ENCODE measurements around the gene TTBK2.

TTBK2 gene

GRCh38 chr15:42721016-42721415, 199.6 kb downstream of the TTBK2 start:
- ATAC-seq (ENCODE audit: low read depth) = peak; percentile 69
- H3K27me3 ChIP-seq (ENCODE audit: insufficient read depth, poor library complexity, severe bottlenecking) = no peaks in the 10 kb centered on the region
- DNase-seq (ENCODE audit: low spot score) = peak; percentile 72
- TF ChIP-seq, protein P1, sequence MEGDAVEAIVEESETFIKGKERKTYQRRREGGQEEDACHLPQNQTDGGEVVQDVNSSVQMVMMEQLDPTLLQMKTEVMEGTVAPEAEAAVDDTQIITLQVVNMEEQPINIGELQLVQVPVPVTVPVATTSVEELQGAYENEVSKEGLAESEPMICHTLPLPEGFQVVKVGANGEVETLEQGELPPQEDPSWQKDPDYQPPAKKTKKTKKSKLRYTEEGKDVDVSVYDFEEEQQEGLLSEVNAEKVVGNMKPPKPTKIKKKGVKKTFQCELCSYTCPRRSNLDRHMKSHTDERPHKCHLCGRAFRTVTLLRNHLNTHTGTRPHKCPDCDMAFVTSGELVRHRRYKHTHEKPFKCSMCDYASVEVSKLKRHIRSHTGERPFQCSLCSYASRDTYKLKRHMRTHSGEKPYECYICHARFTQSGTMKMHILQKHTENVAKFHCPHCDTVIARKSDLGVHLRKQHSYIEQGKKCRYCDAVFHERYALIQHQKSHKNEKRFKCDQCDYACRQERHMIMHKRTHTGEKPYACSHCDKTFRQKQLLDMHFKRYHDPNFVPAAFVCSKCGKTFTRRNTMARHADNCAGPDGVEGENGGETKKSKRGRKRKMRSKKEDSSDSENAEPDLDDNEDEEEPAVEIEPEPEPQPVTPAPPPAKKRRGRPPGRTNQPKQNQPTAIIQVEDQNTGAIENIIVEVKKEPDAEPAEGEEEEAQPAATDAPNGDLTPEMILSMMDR (IDR thresholded peaks at IDR 0.05; ENCODE audit: poor library complexity, severe bottlenecking) = no peak
- H3K36me3 ChIP-seq (ENCODE audit: low read depth) = peaks cover 33% of the 10 kb centered on the region
- peaks cover 6% of the 10 kb centered on the region for H3K4me1 ChIP-seq (ENCODE audit: insufficient read depth, poor library complexity, severe bottlenecking)
- no peaks in the 10 kb centered on the region for H3K9me3 ChIP-seq (ENCODE audit: severe bottlenecking)
- no peak overlapping the region for H3K27ac ChIP-seq (ENCODE audit: poor library complexity, severe bottlenecking)
- H3K4me3 ChIP-seq (ENCODE audit: severe bottlenecking) = no peak overlapping the region

- ATAC-seq (ENCODE audit: low read depth) = no peak
- Histone ChIP-seq H3K4me1 (ENCODE audit: insufficient read depth, poor library complexity, severe bottlenecking) (peaks cover 6% of the 10 kb centered on the region), H3K27ac (ENCODE audit: poor library complexity, severe bottlenecking) (no peak overlapping the region), H3K4me3 (ENCODE audit: severe bottlenecking) (no peak overlapping the region), H3K27me3 (ENCODE audit: insufficient read depth, poor library complexity, severe bottlenecking) (no peaks in the 10 kb centered on the region), H3K36me3 (ENCODE audit: low read depth) (peaks cover 27% of the 10 kb centered on the region), H3K9me3 (ENCODE audit: severe bottlenecking) (no peaks in the 10 kb centered on the region)
- TF ChIP-seq, protein P1 (IDR thresholded peaks at IDR 0.05; ENCODE audit: poor library complexity, severe bottlenecking) = no peak
- no peak for DNase-seq (ENCODE audit: low spot score)
These were observed 200.5 kb downstream of the TTBK2 start for GRCh38 chr15:42720071-42720470.

GRCh38 chr15:42719043-42719442, 201.5 kb downstream of the TTBK2 start:
- no peaks in the 10 kb centered on the region for H3K27me3 ChIP-seq (ENCODE audit: insufficient read depth, poor library complexity, severe bottlenecking)
- TF ChIP-seq, protein P1 (IDR thresholded peaks at IDR 0.05; ENCODE audit: poor library complexity, severe bottlenecking) = no peak
- DNase-seq (ENCODE audit: low spot score) (no peak), ATAC-seq (ENCODE audit: low read depth) (no peak)
- peaks cover 17% of the 10 kb centered on the region for H3K36me3 ChIP-seq (ENCODE audit: low read depth)
- H3K4me3 ChIP-seq (ENCODE audit: severe bottlenecking) = no peak overlapping the region
- no peak overlapping the region for H3K27ac ChIP-seq (ENCODE audit: poor library complexity, severe bottlenecking)
- no peaks in the 10 kb centered on the region for H3K9me3 ChIP-seq (ENCODE audit: severe bottlenecking)
- peaks cover 6% of the 10 kb centered on the region for H3K4me1 ChIP-seq (ENCODE audit: insufficient read depth, poor library complexity, severe bottlenecking)

DNA sequence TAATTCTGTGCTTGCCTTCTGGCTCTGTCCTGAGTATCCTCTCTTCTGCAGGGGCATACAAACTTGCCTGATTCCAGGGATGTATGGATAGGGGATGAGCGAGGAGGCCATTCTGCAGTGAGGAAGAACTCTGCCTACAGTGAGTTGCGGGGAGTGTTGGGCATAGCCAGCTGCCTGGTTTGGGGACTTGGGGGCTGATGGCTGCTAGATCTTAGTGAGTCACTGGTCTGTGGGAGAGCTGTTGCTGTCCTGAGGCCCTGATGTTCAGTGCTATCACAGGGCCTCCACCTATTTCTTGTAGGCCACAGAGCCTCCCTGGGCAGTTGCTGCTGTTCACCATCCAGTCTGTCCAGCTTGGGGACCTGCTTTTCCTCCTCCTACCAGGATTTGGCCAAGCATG, 204.0 kb downstream of the TTBK2 start:
- ATAC-seq (ENCODE audit: low read depth) (no peak), DNase-seq (ENCODE audit: low spot score) (peak; percentile 35)
- no peaks in the 10 kb centered on the region for H3K36me3 ChIP-seq (ENCODE audit: low read depth)
- H3K4me1 ChIP-seq (ENCODE audit: insufficient read depth, poor library complexity, severe bottlenecking) = peaks cover 6% of the 10 kb centered on the region
- no peak overlapping the region for H3K4me3 ChIP-seq (ENCODE audit: severe bottlenecking)
- no peaks in the 10 kb centered on the region for H3K27me3 ChIP-seq (ENCODE audit: insufficient read depth, poor library complexity, severe bottlenecking)
- TF ChIP-seq, protein P1 (IDR thresholded peaks at IDR 0.05; ENCODE audit: poor library complexity, severe bottlenecking) = no peak
- no peaks in the 10 kb centered on the region for H3K9me3 ChIP-seq (ENCODE audit: severe bottlenecking)
- no peak overlapping the region for H3K27ac ChIP-seq (ENCODE audit: poor library complexity, severe bottlenecking)

DNA sequence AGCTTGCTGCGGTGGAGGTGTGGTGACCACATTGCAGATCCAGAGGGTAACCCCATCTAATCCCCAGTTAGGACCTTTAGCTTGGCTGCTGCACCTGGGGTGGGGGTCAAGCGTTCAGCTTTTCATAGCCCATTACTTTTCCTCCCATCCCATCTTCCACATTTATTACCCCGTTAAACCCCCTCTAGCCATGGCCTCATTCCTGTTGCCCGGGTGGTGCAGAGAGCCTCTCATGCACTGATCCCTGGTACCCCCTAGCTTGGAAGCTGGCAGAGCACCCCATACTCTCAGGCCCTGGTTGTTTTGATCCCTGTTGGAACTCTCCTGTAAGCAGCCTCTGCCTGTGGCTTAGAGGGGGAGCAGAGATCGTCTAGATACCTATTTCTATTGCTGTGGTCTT, 204.5 kb downstream of the TTBK2 start:
- H3K4me1 ChIP-seq (ENCODE audit: insufficient read depth, poor library complexity, severe bottlenecking) = peaks cover 5% of the 10 kb centered on the region
- TF ChIP-seq, protein P1 (IDR thresholded peaks at IDR 0.05; ENCODE audit: poor library complexity, severe bottlenecking) = no peak
- no peak for ATAC-seq (ENCODE audit: low read depth)
- H3K27me3 ChIP-seq (ENCODE audit: insufficient read depth, poor library complexity, severe bottlenecking) = no peaks in the 10 kb centered on the region
- no peak overlapping the region for H3K27ac ChIP-seq (ENCODE audit: poor library complexity, severe bottlenecking)
- no peak for DNase-seq (ENCODE audit: low spot score)
- no peak overlapping the region for H3K4me3 ChIP-seq (ENCODE audit: severe bottlenecking)
- H3K9me3 ChIP-seq (ENCODE audit: severe bottlenecking) = no peaks in the 10 kb centered on the region
- H3K36me3 ChIP-seq (ENCODE audit: low read depth) = no peaks in the 10 kb centered on the region
